ENCODE measurements around the gene FRZB. TPM values are rescaled to one million over a fixed set of nuclear protein-coding genes. Genes with fewer than 3 reads are reported as not detected.

FRZB gene
- total and polyA plus RNA-seq, 10 donors = 9.5 to 55.1 (median 29.7) TPM

DNA sequence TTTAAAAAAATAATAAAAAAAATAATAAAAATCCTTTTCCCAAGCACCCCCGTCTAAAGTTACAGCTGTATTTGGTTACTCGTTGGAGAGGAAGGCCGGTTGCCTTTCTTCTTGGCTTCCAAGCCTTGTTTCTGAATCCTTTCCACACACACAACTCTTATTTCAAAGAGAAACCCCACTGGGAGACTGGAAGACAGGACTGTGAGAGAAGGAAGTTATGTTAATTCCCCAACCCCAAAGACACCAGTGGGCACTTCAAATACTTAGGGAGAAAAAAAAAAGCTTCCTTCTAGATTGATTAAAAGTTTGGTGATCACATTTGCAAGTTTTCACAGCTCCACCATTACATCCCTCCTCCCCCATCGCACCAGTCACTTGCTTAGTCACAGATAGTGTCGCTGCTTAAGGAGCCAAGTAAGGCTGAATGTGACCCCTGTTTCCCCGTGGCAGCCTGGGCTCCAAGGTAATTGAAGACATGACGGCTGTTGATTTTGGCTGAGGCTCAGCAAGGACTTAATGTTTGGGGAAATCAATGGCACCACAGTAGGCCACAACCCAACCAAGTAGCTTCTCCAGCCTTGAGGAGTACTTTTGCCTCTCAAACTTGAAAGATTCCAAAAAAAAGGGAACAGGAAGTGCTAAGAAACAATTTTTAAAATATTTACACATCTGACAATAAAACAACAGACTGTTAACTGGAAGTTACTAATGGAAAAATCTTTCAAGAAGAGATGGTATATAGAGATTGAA lies 40.8 kb upstream of the FRZB start:
- Histone ChIP-seq H3K4me1 (no peaks in the 10 kb centered on the region), H3K9me3 (no peaks in the 10 kb centered on the region), H3K27ac (no peak overlapping the region), H3K4me3 (no peak overlapping the region), H3K27me3 (replicated peaks in 1 of 7) (no peaks in the 10 kb centered on the region), H3K36me3 (no peaks in the 10 kb centered on the region)
- intact Hi-C loops (cut with DNase I; ENCODE audit: low total_unique reads) = no loop called here
- DNase-seq = no peak
- TF ChIP-seq POLR2AphosphoS5 (IDR thresholded peaks at IDR 0.05) (no peak), POLR2A (IDR thresholded peaks at IDR 0.05) (no peak)
- TF ChIP-seq, protein P1, sequence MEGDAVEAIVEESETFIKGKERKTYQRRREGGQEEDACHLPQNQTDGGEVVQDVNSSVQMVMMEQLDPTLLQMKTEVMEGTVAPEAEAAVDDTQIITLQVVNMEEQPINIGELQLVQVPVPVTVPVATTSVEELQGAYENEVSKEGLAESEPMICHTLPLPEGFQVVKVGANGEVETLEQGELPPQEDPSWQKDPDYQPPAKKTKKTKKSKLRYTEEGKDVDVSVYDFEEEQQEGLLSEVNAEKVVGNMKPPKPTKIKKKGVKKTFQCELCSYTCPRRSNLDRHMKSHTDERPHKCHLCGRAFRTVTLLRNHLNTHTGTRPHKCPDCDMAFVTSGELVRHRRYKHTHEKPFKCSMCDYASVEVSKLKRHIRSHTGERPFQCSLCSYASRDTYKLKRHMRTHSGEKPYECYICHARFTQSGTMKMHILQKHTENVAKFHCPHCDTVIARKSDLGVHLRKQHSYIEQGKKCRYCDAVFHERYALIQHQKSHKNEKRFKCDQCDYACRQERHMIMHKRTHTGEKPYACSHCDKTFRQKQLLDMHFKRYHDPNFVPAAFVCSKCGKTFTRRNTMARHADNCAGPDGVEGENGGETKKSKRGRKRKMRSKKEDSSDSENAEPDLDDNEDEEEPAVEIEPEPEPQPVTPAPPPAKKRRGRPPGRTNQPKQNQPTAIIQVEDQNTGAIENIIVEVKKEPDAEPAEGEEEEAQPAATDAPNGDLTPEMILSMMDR (IDR thresholded peaks at IDR 0.05 in 8 of 11, conservative IDR thresholded peaks at IDR 0.05 in 3 of 11) = no peak
- 82 to 91% (median 88%) methylated on average over 7 of the region's 7 CpGs for WGBS, 5 donors

DNA sequence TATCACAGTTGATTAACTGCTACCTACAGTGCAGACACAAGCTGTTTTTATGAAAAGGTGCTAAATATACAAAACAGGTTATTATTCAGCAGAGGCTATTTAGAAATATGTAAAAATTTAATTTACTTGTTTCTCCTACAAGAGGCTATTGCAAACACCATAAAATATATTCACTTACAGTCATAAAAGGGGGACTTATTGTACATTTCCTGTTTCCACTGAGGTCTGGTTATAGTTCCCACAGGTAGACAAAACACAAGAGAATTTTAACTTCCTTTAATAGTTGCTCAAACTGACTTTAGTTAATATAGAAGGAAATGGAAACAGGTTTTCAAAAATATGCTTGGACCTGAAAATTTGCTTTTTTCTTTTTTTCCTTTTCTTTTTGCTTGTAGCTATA lies 40.0 kb upstream of the FRZB start:
- Histone ChIP-seq H3K9me3 (no peaks in the 10 kb centered on the region), H3K4me3 (no peak overlapping the region), H3K4me1 (no peaks in the 10 kb centered on the region), H3K27me3 (replicated peaks in 1 of 7) (no peaks in the 10 kb centered on the region), H3K27ac (no peak overlapping the region), H3K36me3 (no peaks in the 10 kb centered on the region)
- TF ChIP-seq POLR2AphosphoS5 (IDR thresholded peaks at IDR 0.05) = no peak
- TF ChIP-seq, protein P1 (IDR thresholded peaks at IDR 0.05 in 8 of 11, conservative IDR thresholded peaks at IDR 0.05 in 3 of 11) = no peak
- no peak for TF ChIP-seq POLR2A (IDR thresholded peaks at IDR 0.05)
- intact Hi-C loops (cut with DNase I; ENCODE audit: low total_unique reads) = no loop called here
- DNase-seq = no peak

DNA sequence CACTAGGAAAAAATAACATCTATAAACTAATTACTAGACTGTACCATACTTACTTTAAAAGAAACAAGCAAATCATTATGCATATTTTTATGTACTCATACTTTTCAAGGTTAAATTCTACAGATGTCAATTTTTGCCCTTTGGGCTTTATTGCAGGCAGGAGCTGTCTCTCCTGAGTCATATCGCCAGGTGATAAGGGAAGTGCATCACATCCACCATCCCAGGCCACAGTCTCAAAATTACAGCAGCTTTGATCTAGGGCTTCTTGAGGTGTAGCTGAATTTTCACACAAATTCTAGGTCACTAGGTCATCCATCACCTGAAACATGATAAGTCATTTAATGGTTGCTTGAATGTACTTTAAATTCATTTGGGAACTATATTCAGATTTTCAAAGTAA lies 38.4 kb upstream of the FRZB start:
- intact Hi-C loops (cut with DNase I; ENCODE audit: low total_unique reads) = no loop called here

DNA sequence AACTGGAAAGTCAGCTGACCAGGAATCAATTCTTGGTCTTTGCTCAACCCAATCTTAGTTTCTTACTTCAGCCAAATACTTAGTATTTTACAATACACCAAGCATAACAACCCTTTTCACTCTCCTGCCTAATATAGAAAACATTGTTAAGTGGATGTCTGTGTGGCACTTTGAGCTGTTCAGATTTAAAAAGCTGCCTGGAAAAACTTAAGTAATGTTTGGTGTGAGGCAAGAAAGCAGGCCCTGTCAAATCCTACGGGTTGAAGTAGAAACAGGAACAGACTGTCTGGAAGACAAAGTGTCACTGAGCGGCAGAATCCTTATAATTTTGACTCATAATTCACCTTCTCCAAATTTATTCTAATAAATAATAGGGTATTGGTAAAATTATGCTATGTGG lies 37.1 kb upstream of the FRZB start:
- Histone ChIP-seq H3K4me3 (no peak overlapping the region), H3K36me3 (no peaks in the 10 kb centered on the region), H3K27ac (no peak overlapping the region), H3K9me3 (no peaks in the 10 kb centered on the region), H3K4me1 (no peaks in the 10 kb centered on the region), H3K27me3 (replicated peaks in 1 of 7) (no peaks in the 10 kb centered on the region)
- TF ChIP-seq POLR2AphosphoS5 (IDR thresholded peaks at IDR 0.05) (no peak), POLR2A (IDR thresholded peaks at IDR 0.05) (no peak)
- TF ChIP-seq, protein P1 (IDR thresholded peaks at IDR 0.05 in 8 of 11, conservative IDR thresholded peaks at IDR 0.05 in 3 of 11) = no peak
- intact Hi-C loops (cut with DNase I; ENCODE audit: low total_unique reads) = no loop called here
- no peak for DNase-seq
- 72 to 84% (median 76%) methylated on average over 2 of the region's 2 CpGs for WGBS, 5 donors

More for the DNA sequence above, 38.4 kb upstream of the FRZB start:
- Histone ChIP-seq H3K4me1 (no peaks in the 10 kb centered on the region), H3K9me3 (no peaks in the 10 kb centered on the region), H3K36me3 (no peaks in the 10 kb centered on the region), H3K27me3 (replicated peaks in 1 of 7) (no peaks in the 10 kb centered on the region), H3K27ac (no peak overlapping the region), H3K4me3 (no peak overlapping the region)
- WGBS, 5 donors = 76 to 93% (median 84%) methylated on average over 1 of the region's 1 CpG
- no peak for DNase-seq
- no peak for TF ChIP-seq POLR2A (IDR thresholded peaks at IDR 0.05)
- TF ChIP-seq, protein P1 (IDR thresholded peaks at IDR 0.05 in 8 of 11, conservative IDR thresholded peaks at IDR 0.05 in 3 of 11) = no peak
- TF ChIP-seq POLR2AphosphoS5 (IDR thresholded peaks at IDR 0.05) = no peak

Data from spleen (tissue), 11 donors.